Testis (tissue), 3 donors: ENCODE results near the gene ENAM. TPM values are rescaled to one million over a fixed set of nuclear protein-coding genes. Genes with fewer than 3 reads are reported as not detected.
"Not testable (repeated sequence)": the region's sequence is repeated elsewhere in the genome, so short reads cannot be mapped to it uniquely, and the experiment has no call there.

Experiments used
- DNase-seq: peaks from one replicate; pipeline ENCODE4 v3.0.0-alpha.2; 2019
- H3K27ac ChIP-seq, 2 donors: fragments of 200-600 bp; sonication (generic); one replicate each; pipeline ENCODE4 v1.5.1; 2019
- H3K27me3 ChIP-seq: fragments of 200-600 bp; sonication (generic); one replicate; pipeline ENCODE4 v1.5.1; 2019
- H3K36me3 ChIP-seq: fragments of 200-600 bp; sonication (generic); one replicate; pipeline ENCODE4 v1.5.1; 2017; ENCODE audit warnings: low read depth; ENCODE audit errors: missing control alignments
- H3K4me1 ChIP-seq: fragments of 200-600 bp; sonication (generic); one replicate; pipeline ENCODE4 v1.5.1; 2019
- H3K4me3 ChIP-seq, 2 donors: fragments of 200-600 bp; sonication (generic); one replicate each; pipeline ENCODE4 v1.5.1; 2017 to 2019
- H3K9me3 ChIP-seq: fragments of 200-600 bp; sonication (generic); one replicate; pipeline ENCODE4 v1.5.1; 2017
- CTCF ChIP-seq, 3 experiments: fragments of 450-650 bp in 2 of 3; fragments of 200-600 bp in 1 of 3; sonication (generic) in 1 of 3; IDR thresholded peaks; one replicate each; pipeline ENCODE4 v1.5.1; 2016 to 2019; ENCODE audit warnings: antibody characterized with exemption in 3 of 3, mild to moderate bottlenecking in 2 of 3, moderate library complexity in 1 of 3
- POLR2A ChIP-seq: fragments of 450-650 bp; IDR thresholded peaks from one replicate; pipeline ENCODE4 v1.6.1; 2017; ENCODE audit warnings: antibody characterized with exemption, mild to moderate bottlenecking, moderate library complexity
- WGBS, 2 donors: methylation state at CpG; one replicate each; pipeline ENCODE4 v1.1.5; 2018; 5-methylcytosine and 5-hydroxymethylcytosine counted together
- intact Hi-C: fragments of 100-400 bp; cut with DNase I; formaldehyde crosslinking; loops from one replicate; pipeline ENCODE4 v1.15.1; 2023; ENCODE audit warnings: low total_unique reads
- polyA plus RNA-seq: library from polyadenylated mRNA; stranded (reverse); fragments of 350-450 nt; fragmentation: Illumina TruSeq; extraction: RNeasy Lipid Tissue Mini Kit (QIAGEN cat#74804); gene quantifications from one replicate; pipeline ENCODE4 v1.2.3, GENCODE V29; 2014; ENCODE audit warnings: low read depth, low replicate concordance; ENCODE audit not compliant: insufficient read depth
- total RNA-seq, 2 donors: library from RNA; depleted of rRNA; stranded (reverse); fragments of >200 nt; gene quantifications; one replicate each; pipeline ENCODE4 v1.2.3, GENCODE V29; 2016

ENAM gene
- total and polyA plus RNA-seq, 3 donors from 2014 or later, result 0.16 to 2.4 (median 0.38) TPM

DNA sequence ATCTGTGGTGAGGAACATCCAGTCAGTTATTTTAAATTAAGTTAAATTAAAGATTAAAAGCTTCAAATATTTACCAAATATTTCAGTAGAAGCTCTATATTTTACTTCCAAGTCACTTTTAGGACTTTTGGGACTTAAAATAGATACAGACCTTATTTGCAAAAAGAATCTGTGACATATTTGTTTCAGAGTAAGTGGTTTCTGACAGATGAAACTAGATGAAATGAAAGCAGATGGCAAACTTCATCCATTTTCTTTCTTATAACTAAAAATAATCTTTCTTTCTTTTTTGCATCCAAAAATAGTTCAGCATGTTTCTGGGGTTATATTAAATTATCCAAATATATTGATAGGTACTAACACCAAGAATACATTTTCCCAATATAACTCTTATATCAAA, 53.2 kb downstream of the ENAM start:
- Histone ChIP-seq H3K4me3 (no peak overlapping the region), H3K9me3 (no peaks in the 10 kb centered on the region), H3K4me1 (no peaks in the 10 kb centered on the region), H3K27ac (no peak overlapping the region), H3K36me3 (no peaks in the 10 kb centered on the region), H3K27me3 (no peaks in the 10 kb centered on the region)
- intact Hi-C loops, result no loop called here
- no peak for TF ChIP-seq POLR2A
- no peak for TF ChIP-seq CTCF (IDR thresholded peaks at IDR 0.05)
- no peak for DNase-seq

- DNase-seq, H3K27me3 ChIP-seq, H3K4me3 ChIP-seq, H3K9me3 ChIP-seq, H3K4me1 ChIP-seq, H3K27ac ChIP-seq, intact Hi-C loops, H3K36me3 ChIP-seq: not testable (repeated sequence)
- WGBS, 2 donors, result 85 to 88% methylated on average over 3 of the region's 3 CpGs
Observed at GRCh38 chr4:70682142-70682541, 53.6 kb downstream of the ENAM start.

GRCh38 chr4:70687392-70687791, 58.8 kb downstream of the ENAM start:
- no peak for TF ChIP-seq CTCF (IDR thresholded peaks at IDR 0.05)
- TF ChIP-seq POLR2A, result no peak
- H3K4me1 ChIP-seq, result peaks cover 11% of the 10 kb centered on the region
- intact Hi-C loops, result no loop called here
- peak; percentile 33 for DNase-seq
- WGBS, 2 donors, result 38 to 50% methylated on average over 13 of the region's 13 CpGs
- H3K4me3 ChIP-seq, result peak overlapping the region; percentile 93 to 99
- H3K27ac ChIP-seq, result peak overlapping the region; percentile 94 to 96
- H3K27me3 ChIP-seq, result no peaks in the 10 kb centered on the region
- no peaks in the 10 kb centered on the region for H3K36me3 ChIP-seq
- no peaks in the 10 kb centered on the region for H3K9me3 ChIP-seq

DNA sequence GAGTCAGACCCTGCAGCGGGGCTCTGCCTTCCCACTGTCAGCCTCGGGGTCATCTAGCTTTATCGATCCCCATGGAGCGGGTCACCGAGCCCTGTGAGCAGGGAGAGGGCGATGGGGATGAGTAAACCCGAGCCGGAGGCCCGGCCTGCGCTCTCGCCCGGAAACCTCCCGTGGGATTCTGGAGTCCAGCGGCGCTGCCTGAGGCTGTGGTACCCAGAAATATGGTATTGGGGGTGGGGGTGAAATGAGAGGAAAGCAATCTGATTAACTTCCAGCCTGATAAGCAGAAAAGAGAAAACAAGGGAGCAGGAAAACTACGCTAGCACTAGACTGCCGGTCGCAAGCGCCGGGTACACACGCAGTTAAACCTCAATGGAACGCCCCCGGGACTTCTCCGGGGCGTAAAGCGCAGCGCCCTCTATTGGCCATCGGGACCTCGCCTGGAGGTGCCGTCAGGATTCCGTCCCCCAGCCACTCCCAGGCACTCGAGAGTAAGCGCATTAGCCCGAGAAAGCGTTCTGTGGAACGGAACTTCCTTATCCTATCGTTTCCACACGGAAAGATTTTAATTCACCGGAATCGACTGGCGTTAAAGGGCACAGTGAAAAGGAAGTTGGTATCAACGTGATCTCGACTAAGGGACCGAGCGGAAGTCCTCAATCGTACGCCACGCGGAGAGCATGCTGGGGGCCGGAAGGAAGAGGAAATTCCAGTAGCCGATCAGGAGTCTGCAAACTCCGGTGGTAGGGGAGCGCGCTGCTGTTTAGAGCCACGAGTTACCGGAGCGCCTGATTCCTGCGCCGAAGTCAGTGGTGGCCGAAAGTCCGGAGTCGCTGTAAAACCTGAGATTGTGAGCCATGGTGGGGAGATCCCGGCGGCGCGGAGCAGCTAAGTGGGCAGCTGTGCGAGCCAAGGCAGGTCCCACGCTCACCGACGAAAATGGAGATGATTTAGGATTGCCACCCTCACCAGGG, 59.6 kb downstream of the ENAM start, which contains the start of gene UTP3:
Gene UTP3 (plus strand): TSS at position 712 of the 974 bp plus-strand sequence. CDS start 146 bp downstream, at position 858.
- peak; percentile 97 for DNase-seq
- Histone ChIP-seq H3K9me3 (no peaks in the 10 kb centered on the region), H3K4me1 (peaks cover 11% of the 10 kb centered on the region), H3K27me3 (no peaks in the 10 kb centered on the region), H3K36me3 (no peaks in the 10 kb centered on the region), H3K27ac (peak within 1 kb of the TSS; percentile 94 to 96), H3K4me3 (peak within 1 kb of the TSS; percentile 93 to 99)
- intact Hi-C loops, result no loop called here
- WGBS, 2 donors, result 0 to 1% methylated on average over 32 to 70 of the region's 70 CpGs
- TF ChIP-seq POLR2A (no peak), CTCF (IDR thresholded peaks at IDR 0.05) (peak; percentile 90 to 95 (median 95))

DNA sequence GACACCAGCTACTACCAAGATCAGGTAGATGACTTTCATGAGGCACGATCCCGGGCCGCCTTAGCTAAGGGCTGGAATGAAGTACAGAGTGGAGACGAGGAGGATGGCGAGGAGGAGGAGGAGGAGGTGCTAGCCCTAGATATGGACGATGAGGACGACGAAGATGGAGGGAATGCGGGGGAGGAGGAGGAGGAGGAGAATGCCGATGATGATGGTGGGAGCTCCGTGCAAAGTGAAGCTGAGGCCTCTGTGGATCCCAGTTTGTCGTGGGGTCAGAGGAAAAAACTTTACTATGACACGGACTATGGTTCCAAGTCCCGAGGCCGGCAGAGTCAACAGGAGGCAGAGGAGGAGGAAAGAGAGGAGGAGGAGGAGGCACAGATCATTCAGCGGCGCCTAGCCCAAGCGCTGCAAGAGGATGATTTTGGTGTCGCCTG, 60.3 kb downstream of the ENAM start:
- 1% methylated on average over 19 of the region's 19 CpGs for WGBS, 2 donors

More for the DNA sequence above, 60.3 kb downstream of the ENAM start:
- intact Hi-C loops, result no loop called here
- no peaks in the 10 kb centered on the region for H3K27me3 ChIP-seq
- peaks cover 11% of the 10 kb centered on the region for H3K4me1 ChIP-seq
- H3K27ac ChIP-seq, result peak overlapping the region; percentile 94 to 96
- H3K4me3 ChIP-seq, result peak overlapping the region; percentile 93 to 99
- no peaks in the 10 kb centered on the region for H3K36me3 ChIP-seq
- TF ChIP-seq POLR2A, result no peak
- no peaks in the 10 kb centered on the region for H3K9me3 ChIP-seq
- peak; percentile 59 for DNase-seq
